GM23338 (cell line): ENCODE measurements around the gene ZBTB7C. TPM values are rescaled to one million over a fixed set of nuclear protein-coding genes. Genes with fewer than 3 reads are reported as not detected.

Experiments
- ATAC-seq: fragments of 200-7000 bp; cut with Tn5 transposase; 3 replicates; pipeline ENCODE4 v1.9.1; 2020
- DNase-seq: peaks from one replicate; pipeline ENCODE4 v3.0.0-alpha.2; 2015; ENCODE audit warnings: low spot score
- H2AFZ ChIP-seq: fragments of 200-600 bp; sonication (generic); 2 replicates; pipeline ENCODE4 v1.8.0; 2016; ENCODE audit warnings: antibody characterized with exemption, mild to moderate bottlenecking, moderate library complexity
- H3F3A ChIP-seq: fragments of 200-600 bp; sonication (generic); replicated peaks from 2 replicates; pipeline ENCODE4 v1.8.0; 2017; ENCODE audit warnings: antibody characterized with exemption, mixed run types, low read depth
- H3K27ac ChIP-seq: fragments of 200-600 bp; sonication (generic); 2 replicates; pipeline ENCODE4 v1.6.1; 2016; ENCODE audit warnings: low read depth
- H3K27me3 ChIP-seq: fragments of 200-600 bp; sonication (generic); 2 replicates; pipeline ENCODE4 v1.8.0; 2016; ENCODE audit warnings: mild to moderate bottlenecking, mixed run types, moderate library complexity; ENCODE audit not compliant: insufficient read depth
- H3K36me3 ChIP-seq: fragments of 200-600 bp; sonication (generic); 2 replicates; pipeline ENCODE4 v1.8.0; 2016; ENCODE audit warnings: mild to moderate bottlenecking; ENCODE audit not compliant: insufficient read depth
- H3K4me1 ChIP-seq: fragments of 200-600 bp; sonication (generic); 2 replicates; pipeline ENCODE4 v1.8.0; 2016; ENCODE audit warnings: mild to moderate bottlenecking, moderate library complexity; ENCODE audit not compliant: insufficient read depth
- H3K4me2 ChIP-seq: fragments of 200-600 bp; sonication (generic); 2 replicates; pipeline ENCODE4 v1.7.1; 2017; ENCODE audit warnings: mixed run types
- H3K4me3 ChIP-seq: fragments of 200-600 bp; sonication (generic); 2 replicates; pipeline ENCODE4 v1.6.1; 2016; ENCODE audit warnings: mixed run types
- H3K79me2 ChIP-seq: fragments of 200-600 bp; sonication (generic); replicated peaks from 2 replicates; pipeline ENCODE4 v1.8.0; 2017; ENCODE audit warnings: mild to moderate bottlenecking; ENCODE audit not compliant: insufficient read depth
- H3K9me2 ChIP-seq: fragments of 200-600 bp; sonication (generic); 2 replicates; pipeline ENCODE4 v1.8.0; 2017; ENCODE audit not compliant: insufficient read depth
- H4K20me1 ChIP-seq: fragments of 200-600 bp; sonication (generic); replicated peaks from 2 replicates; pipeline ENCODE4 v1.8.0; 2017; ENCODE audit warnings: mild to moderate bottlenecking; ENCODE audit not compliant: insufficient read depth
- H3K27ac Mint-ChIP-seq: 2 replicates; pipeline ENCODE4 v1.8.0; 2020; ENCODE audit warnings: inconsistent platforms, mild to moderate bottlenecking, moderate library complexity, mixed read lengths
- H3K27me3 Mint-ChIP-seq: 3 replicates; pipeline ENCODE4 v1.8.0; 2022; ENCODE audit warnings: low read depth, mild to moderate bottlenecking, moderate library complexity, mixed read lengths, inconsistent platforms; ENCODE audit not compliant: insufficient read depth, poor library complexity
- H3K36me3 Mint-ChIP-seq: 3 replicates; pipeline ENCODE4 v1.8.0; 2021; ENCODE audit warnings: low read depth, mild to moderate bottlenecking, inconsistent platforms, moderate library complexity, mixed read lengths
- H3K4me1 Mint-ChIP-seq: 3 replicates; pipeline ENCODE4 v1.8.0; 2020; ENCODE audit warnings: mild to moderate bottlenecking, inconsistent platforms, mixed read lengths
- H3K4me3 Mint-ChIP-seq: 3 replicates; pipeline ENCODE4 v1.8.0; 2021; ENCODE audit warnings: moderate library complexity, mild to moderate bottlenecking, inconsistent platforms, mixed read lengths
- H3K9me3 Mint-ChIP-seq: 3 replicates; pipeline ENCODE4 v1.8.0; 2020; ENCODE audit warnings: moderate library complexity, mild to moderate bottlenecking, inconsistent platforms, mixed read lengths
- CREB1 ChIP-seq: fragments of 250-450 bp; sonication (Bioruptor Pico); IDR thresholded peaks from 2 replicates; pipeline ENCODE4 v1.5.0; 2020; ENCODE audit warnings: low read depth, mild to moderate bottlenecking, moderate library complexity
- CTCF ChIP-seq, 2 experiments: fragments of 200-600 bp in 1 of 2; sonication (generic) in 1 of 2; conservative IDR thresholded peaks; 2 replicates each; pipeline versions ENCODE4 v1.5.1 to v1.6.1; 2016 to 2017; ENCODE audit warnings: antibody characterized with exemption in 2 of 2, low read depth in 2 of 2, mild to moderate bottlenecking in 2 of 2, moderate library complexity in 1 of 2
- ETS1 ChIP-seq: IDR thresholded peaks from 2 replicates; pipeline ENCODE4 v1.6.1; 2016; ENCODE audit warnings: antibody characterized with exemption
- EZH2 ChIP-seq: fragments of 200-600 bp; sonication (generic); IDR thresholded peaks from one replicate; pipeline ENCODE4 v1.8.0; 2017; ENCODE audit warnings: antibody characterized with exemption, mild to moderate bottlenecking, low read depth; ENCODE audit not compliant: unreplicated experiment
- JUNB ChIP-seq: IDR thresholded peaks from one replicate; pipeline ENCODE4 v1.6.1; 2016; ENCODE audit warnings: antibody characterized with exemption; ENCODE audit not compliant: unreplicated experiment
- NANOG ChIP-seq: IDR thresholded peaks from 2 replicates; pipeline ENCODE4 v1.6.1; 2016; ENCODE audit warnings: antibody characterized with exemption, borderline replicate concordance
- POLR2AphosphoS5 ChIP-seq: IDR thresholded peaks from 2 replicates; pipeline ENCODE4 v1.6.1; 2016; ENCODE audit warnings: antibody characterized with exemption, low read depth
- STAT1 ChIP-seq: IDR thresholded peaks from one replicate; pipeline ENCODE4 v1.6.1; 2016; ENCODE audit warnings: antibody characterized with exemption; ENCODE audit not compliant: unreplicated experiment
- ZNF114 ChIP-seq: fragments of 250-450 bp; sonication (Bioruptor Pico); IDR thresholded peaks from 2 replicates; pipeline ENCODE4 v1.5.0; 2020; ENCODE audit warnings: mild to moderate bottlenecking, moderate library complexity
- ZNF331 ChIP-seq: fragments of 250-450 bp; sonication (Bioruptor Pico); IDR thresholded peaks from 2 replicates; pipeline ENCODE4 v1.5.0; 2020; ENCODE audit warnings: low read depth, mild to moderate bottlenecking, moderate library complexity
- polyA plus RNA-seq: library from polyadenylated mRNA; unstranded; fragments of >200 nt; fragmentation: Nextera tagmentation; extraction: Ambion mirVana; gene quantifications from 2 replicates; pipeline ENCODE4 v1.2.1, GENCODE V29; 2016
- total RNA-seq: library from RNA; depleted of rRNA; stranded (reverse); fragments of >200 nt; shearing (Covaris generic); gene quantifications from 2 replicates; pipeline ENCODE4 v1.2.3, GENCODE V29; 2014
- TF ChIP-seq, protein P1 (sequence below): fragments of 250-450 bp; sonication (Bioruptor Pico); IDR thresholded peaks from 2 replicates; pipeline ENCODE4 v1.5.0; 2020; ENCODE audit warnings: mild to moderate bottlenecking, moderate library complexity
- TF ChIP-seq, protein P2 (sequence below): IDR thresholded peaks from one replicate; pipeline ENCODE4 v1.6.1; 2018; ENCODE audit warnings: antibody characterized with exemption; ENCODE audit not compliant: unreplicated experiment

The ZBTB7C gene
- total and polyA plus RNA-seq, 2 experiments from 2014 or later = 0.03 to 0.14 TPM

DNA sequence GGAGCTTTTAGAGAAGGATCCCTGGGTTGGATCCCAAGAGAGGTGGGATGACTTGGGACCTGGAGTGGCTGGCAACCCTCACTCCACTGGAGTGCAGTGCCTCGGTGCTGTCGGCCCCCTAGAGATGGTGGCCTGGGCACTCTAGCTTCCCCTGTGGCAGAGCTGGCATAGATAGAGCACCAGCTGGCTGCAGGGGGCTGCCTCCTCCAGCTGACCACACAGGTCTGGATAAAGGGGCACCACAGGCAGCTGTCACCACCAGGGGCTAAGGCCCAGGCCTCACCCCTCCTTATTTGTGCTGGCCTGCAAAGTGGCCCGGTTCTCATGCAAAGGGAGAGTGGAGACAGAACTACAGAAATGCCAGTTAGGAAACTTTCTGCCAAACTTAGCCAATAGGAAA is 74.3 kb downstream of the ZBTB7C start:
- Mint-ChIP-seq H3K4me3 (no peak overlapping the region), H3K4me1 (peaks cover 15% of the 10 kb centered on the region; the same call in 2 of the 3 replicates), H3K27ac (no peak overlapping the region), H3K36me3 (no peaks in the 10 kb centered on the region), H3K9me3 (no peaks in the 10 kb centered on the region), H3K27me3 (peaks cover 12% of the 10 kb centered on the region)
- Histone ChIP-seq H3K4me2 (no peak overlapping the region), H3K27me3 (no peaks in the 10 kb centered on the region), H3K4me1 (peaks cover 6% of the 10 kb centered on the region; the same call in 1 of the 2 replicates), H4K20me1 (no peaks in the 10 kb centered on the region), H3K27ac (no peak overlapping the region), H3K79me2 (no peaks in the 10 kb centered on the region), H3F3A (no peaks in the 10 kb centered on the region), H3K36me3 (no peaks in the 10 kb centered on the region), H3K9me2 (0 out of 2 replicates have a peak, but pooled peaks cover 4% of the 10 kb centered on the region), H2AFZ (no peak overlapping the region), H3K4me3 (no peak overlapping the region)
- DNase-seq (no peak), ATAC-seq (peak; percentile 41)
- TF ChIP-seq ZNF114 (CRISPR knock-in tag) (no peak), STAT1 (no peak), ETS1 (no peak), CTCF (conservative IDR thresholded peaks at IDR 0.05; ENCODE audit: low read depth in 2 of 2) (no peak), NANOG (no peak), JUNB (no peak), CREB1 (CRISPR knock-in tag) (no peak), POLR2AphosphoS5 (no peak), EZH2 (no peak), ZNF331 (CRISPR knock-in tag) (no peak)
- TF ChIP-seq, protein P1, sequence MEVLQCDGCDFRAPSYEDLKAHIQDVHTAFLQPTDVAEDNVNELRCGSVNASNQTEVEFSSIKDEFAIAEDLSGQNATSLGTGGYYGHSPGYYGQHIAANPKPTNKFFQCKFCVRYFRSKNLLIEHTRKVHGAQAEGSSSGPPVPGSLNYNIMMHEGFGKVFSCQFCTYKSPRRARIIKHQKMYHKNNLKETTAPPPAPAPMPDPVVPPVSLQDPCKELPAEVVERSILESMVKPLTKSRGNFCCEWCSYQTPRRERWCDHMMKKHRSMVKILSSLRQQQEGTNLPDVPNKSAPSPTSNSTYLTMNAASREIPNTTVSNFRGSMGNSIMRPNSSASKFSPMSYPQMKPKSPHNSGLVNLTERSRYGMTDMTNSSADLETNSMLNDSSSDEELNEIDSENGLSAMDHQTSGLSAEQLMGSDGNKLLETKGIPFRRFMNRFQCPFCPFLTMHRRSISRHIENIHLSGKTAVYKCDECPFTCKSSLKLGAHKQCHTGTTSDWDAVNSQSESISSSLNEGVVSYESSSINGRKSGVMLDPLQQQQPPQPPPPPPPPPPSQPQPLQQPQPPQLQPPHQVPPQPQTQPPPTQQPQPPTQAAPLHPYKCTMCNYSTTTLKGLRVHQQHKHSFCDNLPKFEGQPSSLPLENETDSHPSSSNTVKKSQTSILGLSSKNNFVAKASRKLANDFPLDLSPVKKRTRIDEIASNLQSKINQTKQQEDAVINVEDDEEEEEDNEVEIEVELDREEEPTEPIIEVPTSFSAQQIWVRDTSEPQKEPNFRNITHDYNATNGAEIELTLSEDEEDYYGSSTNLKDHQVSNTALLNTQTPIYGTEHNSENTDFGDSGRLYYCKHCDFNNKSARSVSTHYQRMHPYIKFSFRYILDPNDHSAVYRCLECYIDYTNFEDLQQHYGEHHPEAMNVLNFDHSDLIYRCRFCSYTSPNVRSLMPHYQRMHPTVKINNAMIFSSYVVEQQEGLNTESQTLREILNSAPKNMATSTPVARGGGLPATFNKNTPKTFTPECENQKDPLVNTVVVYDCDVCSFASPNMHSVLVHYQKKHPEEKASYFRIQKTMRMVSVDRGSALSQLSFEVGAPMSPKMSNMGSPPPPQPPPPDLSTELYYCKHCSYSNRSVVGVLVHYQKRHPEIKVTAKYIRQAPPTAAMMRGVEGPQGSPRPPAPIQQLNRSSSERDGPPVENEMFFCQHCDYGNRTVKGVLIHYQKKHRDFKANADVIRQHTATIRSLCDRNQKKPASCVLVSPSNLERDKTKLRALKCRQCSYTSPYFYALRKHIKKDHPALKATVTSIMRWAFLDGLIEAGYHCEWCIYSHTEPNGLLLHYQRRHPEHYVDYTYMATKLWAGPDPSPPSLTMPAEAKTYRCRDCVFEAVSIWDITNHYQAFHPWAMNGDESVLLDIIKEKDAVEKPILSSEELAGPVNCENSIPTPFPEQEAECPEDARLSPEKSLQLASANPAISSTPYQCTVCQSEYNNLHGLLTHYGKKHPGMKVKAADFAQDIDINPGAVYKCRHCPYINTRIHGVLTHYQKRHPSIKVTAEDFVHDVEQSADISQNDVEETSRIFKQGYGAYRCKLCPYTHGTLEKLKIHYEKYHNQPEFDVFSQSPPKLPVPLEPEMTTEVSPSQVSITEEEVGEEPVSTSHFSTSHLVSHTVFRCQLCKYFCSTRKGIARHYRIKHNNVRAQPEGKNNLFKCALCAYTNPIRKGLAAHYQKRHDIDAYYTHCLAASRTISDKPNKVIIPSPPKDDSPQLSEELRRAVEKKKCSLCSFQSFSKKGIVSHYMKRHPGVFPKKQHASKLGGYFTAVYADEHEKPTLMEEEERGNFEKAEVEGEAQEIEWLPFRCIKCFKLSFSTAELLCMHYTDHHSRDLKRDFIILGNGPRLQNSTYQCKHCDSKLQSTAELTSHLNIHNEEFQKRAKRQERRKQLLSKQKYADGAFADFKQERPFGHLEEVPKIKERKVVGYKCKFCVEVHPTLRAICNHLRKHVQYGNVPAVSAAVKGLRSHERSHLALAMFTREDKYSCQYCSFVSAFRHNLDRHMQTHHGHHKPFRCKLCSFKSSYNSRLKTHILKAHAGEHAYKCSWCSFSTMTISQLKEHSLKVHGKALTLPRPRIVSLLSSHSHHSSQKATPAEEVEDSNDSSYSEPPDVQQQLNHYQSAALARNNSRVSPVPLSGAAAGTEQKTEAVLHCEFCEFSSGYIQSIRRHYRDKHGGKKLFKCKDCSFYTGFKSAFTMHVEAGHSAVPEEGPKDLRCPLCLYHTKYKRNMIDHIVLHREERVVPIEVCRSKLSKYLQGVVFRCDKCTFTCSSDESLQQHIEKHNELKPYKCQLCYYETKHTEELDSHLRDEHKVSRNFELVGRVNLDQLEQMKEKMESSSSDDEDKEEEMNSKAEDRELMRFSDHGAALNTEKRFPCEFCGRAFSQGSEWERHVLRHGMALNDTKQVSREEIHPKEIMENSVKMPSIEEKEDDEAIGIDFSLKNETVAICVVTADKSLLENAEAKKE (CRISPR knock-in tag) = no peak
- TF ChIP-seq, protein P2, sequence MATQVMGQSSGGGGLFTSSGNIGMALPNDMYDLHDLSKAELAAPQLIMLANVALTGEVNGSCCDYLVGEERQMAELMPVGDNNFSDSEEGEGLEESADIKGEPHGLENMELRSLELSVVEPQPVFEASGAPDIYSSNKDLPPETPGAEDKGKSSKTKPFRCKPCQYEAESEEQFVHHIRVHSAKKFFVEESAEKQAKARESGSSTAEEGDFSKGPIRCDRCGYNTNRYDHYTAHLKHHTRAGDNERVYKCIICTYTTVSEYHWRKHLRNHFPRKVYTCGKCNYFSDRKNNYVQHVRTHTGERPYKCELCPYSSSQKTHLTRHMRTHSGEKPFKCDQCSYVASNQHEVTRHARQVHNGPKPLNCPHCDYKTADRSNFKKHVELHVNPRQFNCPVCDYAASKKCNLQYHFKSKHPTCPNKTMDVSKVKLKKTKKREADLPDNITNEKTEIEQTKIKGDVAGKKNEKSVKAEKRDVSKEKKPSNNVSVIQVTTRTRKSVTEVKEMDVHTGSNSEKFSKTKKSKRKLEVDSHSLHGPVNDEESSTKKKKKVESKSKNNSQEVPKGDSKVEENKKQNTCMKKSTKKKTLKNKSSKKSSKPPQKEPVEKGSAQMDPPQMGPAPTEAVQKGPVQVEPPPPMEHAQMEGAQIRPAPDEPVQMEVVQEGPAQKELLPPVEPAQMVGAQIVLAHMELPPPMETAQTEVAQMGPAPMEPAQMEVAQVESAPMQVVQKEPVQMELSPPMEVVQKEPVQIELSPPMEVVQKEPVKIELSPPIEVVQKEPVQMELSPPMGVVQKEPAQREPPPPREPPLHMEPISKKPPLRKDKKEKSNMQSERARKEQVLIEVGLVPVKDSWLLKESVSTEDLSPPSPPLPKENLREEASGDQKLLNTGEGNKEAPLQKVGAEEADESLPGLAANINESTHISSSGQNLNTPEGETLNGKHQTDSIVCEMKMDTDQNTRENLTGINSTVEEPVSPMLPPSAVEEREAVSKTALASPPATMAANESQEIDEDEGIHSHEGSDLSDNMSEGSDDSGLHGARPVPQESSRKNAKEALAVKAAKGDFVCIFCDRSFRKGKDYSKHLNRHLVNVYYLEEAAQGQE = no peak
